ENCODE results near the gene PI4K2B.

Gene PI4K2B

GRCh38 chr4:25297528-25298242 is 63.9 kb downstream of the PI4K2B start:
- no peak overlapping the region for H3K4me3 ChIP-seq (ENCODE audit: control insufficient read depth, low read depth, low read length)
- no peak for TF ChIP-seq CTCF (conservative IDR thresholded peaks at IDR 0.05; ENCODE audit: control insufficient read depth, insufficient read depth, low read depth, low read length)
- DNase-seq (ENCODE audit: low read depth) = no peak

- no peak for TF ChIP-seq CTCF (conservative IDR thresholded peaks at IDR 0.05; ENCODE audit: control insufficient read depth, insufficient read depth, low read depth, low read length)
- H3K4me3 ChIP-seq (ENCODE audit: control insufficient read depth, low read depth, low read length) = no peak overlapping the region
- DNase-seq (ENCODE audit: low read depth) = no peak
Observed at GRCh38 chr4:25299476-25300203, 65.8 kb downstream of the PI4K2B start.

GRCh38 chr4:25301471-25301870 is 67.6 kb downstream of the PI4K2B start:
- TF ChIP-seq CTCF (conservative IDR thresholded peaks at IDR 0.05; ENCODE audit: control insufficient read depth, insufficient read depth, low read depth, low read length) = no peak
- no peak overlapping the region for H3K4me3 ChIP-seq (ENCODE audit: control insufficient read depth, low read depth, low read length)
- no peak for DNase-seq (ENCODE audit: low read depth)

- TF ChIP-seq CTCF (conservative IDR thresholded peaks at IDR 0.05; ENCODE audit: control insufficient read depth, insufficient read depth, low read depth, low read length) = no peak
- H3K4me3 ChIP-seq (ENCODE audit: control insufficient read depth, low read depth, low read length) = no peak overlapping the region
Observed at GRCh38 chr4:25302626-25303025, 68.8 kb downstream of the PI4K2B start.

GRCh38 chr4:25303578-25303977 is 69.7 kb downstream of the PI4K2B start:
- no peak overlapping the region for H3K4me3 ChIP-seq (ENCODE audit: control insufficient read depth, low read depth, low read length)
- no peak for DNase-seq (ENCODE audit: low read depth)
- TF ChIP-seq CTCF (conservative IDR thresholded peaks at IDR 0.05; ENCODE audit: control insufficient read depth, insufficient read depth, low read depth, low read length) = no peak

More at GRCh38 chr4:25302626-25303025, 68.8 kb downstream of the PI4K2B start:
- DNase-seq (ENCODE audit: low read depth) = no peak

DNA sequence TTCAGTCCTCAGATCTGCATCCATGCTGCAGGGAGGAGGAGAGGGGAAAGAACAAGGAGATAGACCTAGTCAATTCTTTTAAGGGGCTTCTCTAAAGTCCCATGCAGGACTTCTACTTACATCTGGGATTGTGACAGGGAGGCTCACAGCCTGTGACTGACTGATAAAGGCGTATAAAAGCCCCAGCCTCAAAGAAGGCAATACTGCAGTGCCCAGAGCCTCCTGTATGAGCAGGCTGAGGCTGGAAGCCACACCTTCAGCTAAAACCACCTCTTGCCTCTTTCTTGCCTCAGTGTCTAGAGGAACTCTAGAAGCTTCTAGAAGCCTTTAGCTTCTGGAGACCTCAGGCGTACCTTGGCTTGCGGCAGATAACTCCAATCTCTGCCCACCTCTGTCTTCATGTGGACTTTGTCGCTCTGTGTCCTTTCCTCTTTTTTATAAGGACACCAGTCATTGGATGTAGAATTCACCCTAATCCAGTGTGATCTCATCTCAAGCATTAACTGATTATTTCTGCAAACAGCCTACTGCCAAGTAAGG is 72.8 kb downstream of the PI4K2B start:
- no peak overlapping the region for H3K4me3 ChIP-seq (ENCODE audit: control insufficient read depth, low read depth, low read length)
- no peak for DNase-seq (ENCODE audit: low read depth)
- TF ChIP-seq CTCF (conservative IDR thresholded peaks at IDR 0.05; ENCODE audit: control insufficient read depth, insufficient read depth, low read depth, low read length) = no peak
